Activated T-cell treated with anti-CD3 and anti-CD28 coated beads, Interleukin-2, amount 50 U/mL, for 72 hours (primary cell): ENCODE data around the gene FHOD3. TPM values are rescaled to one million over a fixed set of nuclear protein-coding genes. Genes with fewer than 3 reads are reported as not detected.
A peak's percentile ranks its signal among the peaks of the same experiment; 100 is the strongest.

Experiments
- ATAC-seq, 2 donors: fragments of 150-1000 bp; cut with Tn5 transposase; replicated peaks in 1 of 2; 2 replicates each; pipeline ENCODE4 v1.10.0; 2021; ENCODE audit warnings: moderate library complexity in 2 of 2, mild to moderate bottlenecking in 1 of 2
- DNase-seq, 2 donors: peaks; one replicate each; pipeline ENCODE4 v3.0.0; 2021 to 2022; ENCODE audit warnings: mixed read lengths in 1 of 2
- H3K27ac Mint-ChIP-seq: one replicate; pipeline ENCODE4 v1.8.0; 2022; ENCODE audit warnings: mild to moderate bottlenecking, moderate library complexity, mixed read lengths
- H3K27me3 Mint-ChIP-seq: one replicate; pipeline ENCODE4 v1.8.0; 2022; ENCODE audit warnings: low read depth, mixed read lengths
- H3K36me3 Mint-ChIP-seq, 2 donors: one replicate each; pipeline ENCODE4 v1.8.0; 2022; ENCODE audit warnings: mixed read lengths in 2 of 2, mild to moderate bottlenecking in 1 of 2; ENCODE audit not compliant: insufficient read depth in 2 of 2
- H3K4me1 Mint-ChIP-seq: one replicate; pipeline ENCODE4 v1.8.0; 2022; ENCODE audit warnings: low read depth, mixed read lengths
- H3K4me3 Mint-ChIP-seq, 2 donors: one replicate each; pipeline ENCODE4 v1.8.0; 2022; ENCODE audit warnings: mild to moderate bottlenecking in 2 of 2, mixed read lengths in 2 of 2, moderate library complexity in 2 of 2
- H3K9me3 Mint-ChIP-seq, 2 donors: one replicate each; pipeline ENCODE4 v1.8.0; 2022; ENCODE audit warnings: mixed read lengths in 2 of 2
- total RNA-seq, 2 donors: library from RNA; stranded (reverse); gene quantifications; one replicate each; pipeline ENCODE4 v1.2.3, GENCODE V29; 2022

Gene FHOD3
- total RNA-seq, 2 donors from 2014 or later = 0.28 TPM; not detected in 1

GRCh38 chr18:36572135-36572856, 274.8 kb downstream of the FHOD3 start:
- Mint-ChIP-seq H3K4me1 (no peaks in the 10 kb centered on the region), H3K4me3 (no peak overlapping the region), H3K9me3 (no peaks in the 10 kb centered on the region), H3K27me3 (peaks cover 6% of the 10 kb centered on the region), H3K27ac (no peak overlapping the region), H3K36me3 (no peaks in the 10 kb centered on the region)
- DNase-seq (peak; percentile 10 to 13), ATAC-seq (peak; percentile 38 to 45)

- DNase-seq (no peak), ATAC-seq (no peak)
- H3K9me3 Mint-ChIP-seq = peaks cover 6 to 7% of the 10 kb centered on the region in 2 donors
These were observed 278.8 kb downstream of the FHOD3 start for GRCh38 chr18:36576339-36576738.

GRCh38 chr18:36578871-36579710, 281.6 kb downstream of the FHOD3 start:
- H3K36me3 Mint-ChIP-seq = no peaks in the 10 kb centered on the region
- peaks cover 6 to 7% of the 10 kb centered on the region in 2 donors for H3K9me3 Mint-ChIP-seq
- ATAC-seq (no peak), DNase-seq (no peak)
- H3K4me3 Mint-ChIP-seq = no peak overlapping the region
- peaks cover 9% of the 10 kb centered on the region for H3K27me3 Mint-ChIP-seq
- H3K27ac Mint-ChIP-seq = no peak overlapping the region
- no peaks in the 10 kb centered on the region for H3K4me1 Mint-ChIP-seq

More at GRCh38 chr18:36576339-36576738, 278.8 kb downstream of the FHOD3 start:
- H3K27ac Mint-ChIP-seq = no peak overlapping the region
- H3K36me3 Mint-ChIP-seq = no peaks in the 10 kb centered on the region
- no peaks in the 10 kb centered on the region for H3K4me1 Mint-ChIP-seq
- peaks cover 14% of the 10 kb centered on the region for H3K27me3 Mint-ChIP-seq
- H3K4me3 Mint-ChIP-seq = no peak overlapping the region

GRCh38 chr18:36580266-36580665, 282.8 kb downstream of the FHOD3 start:
- no peaks in the 10 kb centered on the region for H3K36me3 Mint-ChIP-seq
- no peak for DNase-seq
- ATAC-seq = no peak
- peaks cover 9% of the 10 kb centered on the region for H3K27me3 Mint-ChIP-seq
- H3K4me3 Mint-ChIP-seq = no peak overlapping the region
- no peak overlapping the region for H3K27ac Mint-ChIP-seq
- H3K9me3 Mint-ChIP-seq = peaks cover 6 to 7% of the 10 kb centered on the region in 2 donors
- H3K4me1 Mint-ChIP-seq = no peaks in the 10 kb centered on the region

- Mint-ChIP-seq H3K9me3 (peaks cover 6 to 7% of the 10 kb centered on the region in 2 donors), H3K4me3 (no peak overlapping the region), H3K27me3 (peaks cover 9% of the 10 kb centered on the region), H3K36me3 (no peaks in the 10 kb centered on the region), H3K4me1 (no peaks in the 10 kb centered on the region), H3K27ac (no peak overlapping the region)
- DNase-seq = no peak
- ATAC-seq = no peak
These were observed 283.6 kb downstream of the FHOD3 start for GRCh38 chr18:36580874-36581750.

- no peak for ATAC-seq
- Mint-ChIP-seq H3K27ac (no peak overlapping the region), H3K4me1 (no peaks in the 10 kb centered on the region)
These were observed 285.7 kb downstream of the FHOD3 start for GRCh38 chr18:36582988-36583745.

GRCh38 chr18:36589857-36590543, 292.5 kb downstream of the FHOD3 start:
- no peaks in the 10 kb centered on the region for H3K4me1 Mint-ChIP-seq
- H3K36me3 Mint-ChIP-seq = no peaks in the 10 kb centered on the region
- peaks cover 6% of the 10 kb centered on the region for H3K27me3 Mint-ChIP-seq
- H3K9me3 Mint-ChIP-seq = no peaks in the 10 kb centered on the region
- ATAC-seq = no peak
- no peak overlapping the region for H3K4me3 Mint-ChIP-seq
- no peak for DNase-seq
- H3K27ac Mint-ChIP-seq = no peak overlapping the region

More at GRCh38 chr18:36582988-36583745, 285.7 kb downstream of the FHOD3 start:
- Mint-ChIP-seq H3K9me3 (peaks cover 0 to 2% of the 10 kb centered on the region in 2 donors), H3K27me3 (peaks cover 9% of the 10 kb centered on the region), H3K36me3 (no peaks in the 10 kb centered on the region), H3K4me3 (no peak overlapping the region)
- DNase-seq = no peak

- DNase-seq (no peak), ATAC-seq (no peak)
- no peaks in the 10 kb centered on the region for H3K36me3 Mint-ChIP-seq
- H3K4me3 Mint-ChIP-seq = no peak overlapping the region
- no peak overlapping the region for H3K27ac Mint-ChIP-seq
- H3K4me1 Mint-ChIP-seq = no peaks in the 10 kb centered on the region
- peaks cover 6% of the 10 kb centered on the region for H3K27me3 Mint-ChIP-seq
- no peaks in the 10 kb centered on the region for H3K9me3 Mint-ChIP-seq
These were observed 293.4 kb downstream of the FHOD3 start for GRCh38 chr18:36590621-36591580.

GRCh38 chr18:36592282-36592681, 294.8 kb downstream of the FHOD3 start:
- no peak overlapping the region for H3K4me3 Mint-ChIP-seq
- no peaks in the 10 kb centered on the region for H3K4me1 Mint-ChIP-seq
- H3K27me3 Mint-ChIP-seq = peaks cover 6% of the 10 kb centered on the region
- H3K9me3 Mint-ChIP-seq = no peaks in the 10 kb centered on the region
- no peaks in the 10 kb centered on the region for H3K36me3 Mint-ChIP-seq
- ATAC-seq (no peak), DNase-seq (no peak)
- H3K27ac Mint-ChIP-seq = no peak overlapping the region

GRCh38 chr18:36593001-36593400, 295.5 kb downstream of the FHOD3 start:
- Mint-ChIP-seq H3K36me3 (no peaks in the 10 kb centered on the region), H3K27ac (no peak overlapping the region), H3K9me3 (no peaks in the 10 kb centered on the region), H3K4me3 (no peak overlapping the region), H3K27me3 (peaks cover 6% of the 10 kb centered on the region), H3K4me1 (no peaks in the 10 kb centered on the region)
- DNase-seq = no peak
- no peak for ATAC-seq

- DNase-seq (no peak), ATAC-seq (no peak)
- no peak overlapping the region for H3K27ac Mint-ChIP-seq
- no peaks in the 10 kb centered on the region for H3K36me3 Mint-ChIP-seq
- no peaks in the 10 kb centered on the region for H3K4me1 Mint-ChIP-seq
- peaks cover 6% of the 10 kb centered on the region for H3K27me3 Mint-ChIP-seq
- H3K9me3 Mint-ChIP-seq = no peaks in the 10 kb centered on the region
- H3K4me3 Mint-ChIP-seq = no peak overlapping the region
These were observed 296.1 kb downstream of the FHOD3 start for GRCh38 chr18:36593641-36594040.
